Esophagus muscularis mucosa (tissue), 4 donors: ENCODE results near the gene TMPRSS11E. TPM values are rescaled to one million over a fixed set of nuclear protein-coding genes. Genes with fewer than 3 reads are reported as not detected.
"Not testable (repeated sequence)": the region's sequence is repeated elsewhere in the genome, so short reads cannot be mapped to it uniquely, and the experiment has no call there.

ENCODE experiments used
- DNase-seq: peaks from one replicate; pipeline ENCODE4 v3.0.0-alpha.2; 2017; ENCODE audit errors: extremely low spot score
- H3K27ac ChIP-seq, 4 donors: fragments of 200-600 bp; sonication (generic); replicated peaks in 1 of 4; 1 replicate in 3 of 4; 2 replicates in 1 of 4; pipeline ENCODE4 v1.5.1; 2016 to 2019; ENCODE audit warnings: mild to moderate bottlenecking in 1 of 4
- H3K27me3 ChIP-seq, 4 donors: fragments of 200-600 bp; sonication (generic); one replicate each; pipeline versions ENCODE4 v1.5.1 to v1.6.0; 2016 to 2019
- H3K36me3 ChIP-seq, 4 donors: fragments of 200-600 bp; sonication (generic); one replicate each; pipeline ENCODE4 v1.5.1; 2016 to 2019
- H3K4me1 ChIP-seq, 4 donors: fragments of 200-600 bp; sonication (generic); one replicate each; pipeline ENCODE4 v1.5.1; 2016 to 2019
- H3K4me3 ChIP-seq, 4 donors: fragments of 200-600 bp; sonication (generic); 1 replicate in 2 of 4; 2 replicates in 2 of 4; pipeline ENCODE4 v1.5.1; 2016 to 2019; ENCODE audit warnings: mild to moderate bottlenecking in 4 of 4, moderate library complexity in 1 of 4
- H3K9me3 ChIP-seq, 4 donors: fragments of 200-600 bp; sonication (generic); 1 replicate in 3 of 4; 2 replicates in 1 of 4; pipeline ENCODE4 v1.5.1; 2016 to 2019
- CTCF ChIP-seq, 3 experiments: fragments of 200-600 bp in 2 of 3; fragments of 450-650 bp in 1 of 3; sonication (generic) in 2 of 3; IDR thresholded peaks; one replicate each; pipeline ENCODE4 v1.5.1; 2017 to 2019; ENCODE audit warnings: antibody characterized with exemption in 3 of 3, mild to moderate bottlenecking in 2 of 3, moderate library complexity in 1 of 3
- EP300 ChIP-seq: sonication (generic); formaldehyde crosslinking; IDR thresholded peaks from one replicate; pipeline ENCODE4 v1.6.1; 2017; ENCODE audit warnings: antibody characterized with exemption
- POLR2A ChIP-seq: fragments of 450-650 bp; IDR thresholded peaks from one replicate; pipeline ENCODE4 v1.6.1; 2017; ENCODE audit warnings: antibody characterized with exemption, moderate library complexity, mild to moderate bottlenecking, low read depth
- POLR2AphosphoS5 ChIP-seq, 2 donors: sonication (generic); formaldehyde crosslinking; IDR thresholded peaks; one replicate each; pipeline ENCODE4 v1.6.1; 2017; ENCODE audit warnings: antibody characterized with exemption in 2 of 2
- WGBS: methylation state at CpG from one replicate; pipeline ENCODE4 v1.1.5; 2018; 5-methylcytosine and 5-hydroxymethylcytosine counted together
- intact Hi-C: fragments of 100-400 bp; cut with DNase I; formaldehyde crosslinking; loops from one replicate; pipeline ENCODE4 v1.15.1; 2023
- total RNA-seq, 4 donors: library from RNA; depleted of rRNA; stranded (reverse); fragments of >200 nt; gene quantifications; one replicate each; pipeline versions ENCODE4 v1.1.0 to v1.2.1, GENCODE V29; 2016

Gene TMPRSS11E
- total RNA-seq, 4 donors from 2014 or later: 0.42 TPM; not detected in 3

- no peak overlapping the region for H3K4me3 ChIP-seq
- intact Hi-C loops: no loop called here
- TF ChIP-seq CTCF (IDR thresholded peaks at IDR 0.05) (no peak), POLR2A (no peak), EP300 (no peak), POLR2AphosphoS5 (IDR thresholded peaks at IDR 0.05) (no peak)
- H3K27me3 ChIP-seq: no peaks in the 10 kb centered on the region
- no peaks in the 10 kb centered on the region for H3K9me3 ChIP-seq
- no peaks in the 10 kb centered on the region for H3K36me3 ChIP-seq
- no peak overlapping the region for H3K27ac ChIP-seq
- no peaks in the 10 kb centered on the region for H3K4me1 ChIP-seq
- DNase-seq: no peak
- WGBS: no CpG with 5 or more reads among the region's 2 CpGs
These were observed 73.7 kb downstream of the TMPRSS11E start for GRCh38 chr4:68520985-68521384.

- DNase-seq, H3K9me3 ChIP-seq, H3K36me3 ChIP-seq, intact Hi-C loops, H3K27me3 ChIP-seq, H3K27ac ChIP-seq, H3K4me3 ChIP-seq, H3K4me1 ChIP-seq: not testable (repeated sequence)
- WGBS: no CpG with 5 or more reads among the region's 1 CpG
These were observed 75.0 kb downstream of the TMPRSS11E start for GRCh38 chr4:68522232-68522631.

- DNase-seq: no peak
- H3K36me3 ChIP-seq: no peaks in the 10 kb centered on the region
- TF ChIP-seq CTCF (IDR thresholded peaks at IDR 0.05) (no peak), POLR2AphosphoS5 (IDR thresholded peaks at IDR 0.05) (no peak), POLR2A (no peak), EP300 (no peak)
- H3K4me3 ChIP-seq: no peak overlapping the region
- intact Hi-C loops: no loop called here
- no peak overlapping the region for H3K27ac ChIP-seq
- H3K27me3 ChIP-seq: no peaks in the 10 kb centered on the region
- H3K9me3 ChIP-seq: no peaks in the 10 kb centered on the region
- WGBS: no CpG with 5 or more reads among the region's 6 CpGs
- H3K4me1 ChIP-seq: no peaks in the 10 kb centered on the region
These were observed 88.7 kb downstream of the TMPRSS11E start for GRCh38 chr4:68535974-68536373.

- TF ChIP-seq EP300 (no peak), POLR2A (no peak), POLR2AphosphoS5 (IDR thresholded peaks at IDR 0.05) (no peak), CTCF (IDR thresholded peaks at IDR 0.05) (no peak)
- H3K4me3 ChIP-seq: no peak overlapping the region
- no peak for DNase-seq
- no peaks in the 10 kb centered on the region for H3K9me3 ChIP-seq
- H3K36me3 ChIP-seq: no peaks in the 10 kb centered on the region
- WGBS: no CpG with 5 or more reads among the region's 3 CpGs
- no peaks in the 10 kb centered on the region for H3K4me1 ChIP-seq
- H3K27me3 ChIP-seq: no peaks in the 10 kb centered on the region
- H3K27ac ChIP-seq: no peak overlapping the region
- intact Hi-C loops: no loop called here
These were observed 89.1 kb downstream of the TMPRSS11E start for GRCh38 chr4:68536375-68536774.

GRCh38 chr4:68542742-68543141, 95.5 kb downstream of the TMPRSS11E start:
- intact Hi-C loops: not testable (repeated sequence)
- WGBS: no CpG with 5 or more reads among the region's 13 CpGs

More at GRCh38 chr4:68542742-68543141, 95.5 kb downstream of the TMPRSS11E start:
- not testable (repeated sequence) for H3K36me3 ChIP-seq, H3K9me3 ChIP-seq, H3K27me3 ChIP-seq, H3K27ac ChIP-seq, H3K4me3 ChIP-seq, DNase-seq, H3K4me1 ChIP-seq

Other genes with a start within 250 kb of the TMPRSS11E start
- gene TMPRSS11B, start 201.8 kb upstream of the TMPRSS11E start, total RNA-seq: under 1 TPM in 1 of 4 donors, not detected in 3; 0.83 TPM
- gene YTHDC1, start 97.4 kb upstream of the TMPRSS11E start, total RNA-seq: 10 to 100 TPM; 55.4 to 68.7 (median 61.4) TPM
- not detected for gene UGT2B17, start 128.9 kb downstream of the TMPRSS11E start, total RNA-seq
- gene UGT2B15, start 223.2 kb downstream of the TMPRSS11E start, total RNA-seq: not detected